Transverse colon (tissue), 3 donors: ENCODE results near the gene MAP6D1.

Experiments used
- CTCF ChIP-seq, 5 experiments: fragments of 200-600 bp in 3 of 5; fragments of 450-650 bp in 2 of 5; sonication (generic) in 3 of 5; IDR thresholded peaks; 1 replicate in 2 of 5; 2 replicates in 3 of 5; pipeline ENCODE4 v1.5.1; 2016 to 2017; ENCODE audit warnings: antibody characterized with exemption in 5 of 5, inconsistent platforms in 3 of 5, mild to moderate bottlenecking in 2 of 5, moderate library complexity in 1 of 5
- POLR2A ChIP-seq: fragments of 450-650 bp; IDR thresholded peaks from one replicate; pipeline ENCODE4 v1.6.1; 2016; ENCODE audit warnings: antibody characterized with exemption, mild to moderate bottlenecking, moderate library complexity

GRCh38 chr3:183830187-183830586 is 4.8 kb upstream of the MAP6D1 start:
- TF ChIP-seq CTCF (IDR thresholded peaks at IDR 0.05) (no peak), POLR2A (no peak)
